ENCODE results near the gene NIPAL3.
"Not testable (repeated sequence)": the region's sequence is repeated elsewhere in the genome, so short reads cannot be mapped to it uniquely, and the experiment has no call there.

NIPAL3 gene

DNA sequence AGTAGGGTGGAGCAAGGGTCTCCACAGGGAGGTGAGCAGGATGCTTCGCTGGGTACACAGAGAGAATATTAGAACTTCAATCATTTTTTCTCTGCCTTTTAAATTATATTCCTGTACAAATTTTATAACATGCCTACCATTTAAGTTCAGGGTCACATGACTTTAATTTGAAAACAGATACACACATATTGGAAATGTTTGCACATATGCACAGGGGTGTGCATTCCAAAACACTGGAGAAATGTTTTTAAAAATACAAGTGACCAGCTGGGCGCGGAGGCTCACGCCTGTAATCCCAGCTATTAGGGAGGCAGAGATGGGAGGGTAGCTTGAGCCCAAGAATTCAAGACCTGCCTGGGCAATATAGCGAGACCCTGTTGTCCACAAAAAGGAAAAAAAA, 39.7 kb downstream of the NIPAL3 start:
- DNase-seq (ENCODE audit: low read depth, low spot score) = no peak

DNA sequence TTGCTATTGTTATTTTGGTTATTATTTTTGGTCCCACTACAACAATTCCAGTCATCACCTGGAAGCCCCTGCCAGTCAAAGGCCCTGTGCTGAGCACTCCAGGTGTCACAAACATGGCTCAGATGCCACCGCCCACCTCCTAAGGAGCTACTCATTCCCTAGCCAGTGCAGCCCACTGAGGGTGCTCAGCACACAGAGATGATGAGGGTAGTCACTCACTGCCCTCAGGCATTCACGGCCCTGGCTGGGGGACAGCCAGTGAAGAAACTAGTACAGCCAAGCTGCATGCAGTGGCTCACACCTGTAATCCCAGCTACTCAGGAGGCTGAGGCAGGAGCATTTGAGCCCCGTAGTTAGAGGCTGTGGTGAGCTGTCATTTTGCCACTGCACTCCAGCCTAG, 42.3 kb downstream of the NIPAL3 start:
- DNase-seq (ENCODE audit: low read depth, low spot score) = no peak

DNA sequence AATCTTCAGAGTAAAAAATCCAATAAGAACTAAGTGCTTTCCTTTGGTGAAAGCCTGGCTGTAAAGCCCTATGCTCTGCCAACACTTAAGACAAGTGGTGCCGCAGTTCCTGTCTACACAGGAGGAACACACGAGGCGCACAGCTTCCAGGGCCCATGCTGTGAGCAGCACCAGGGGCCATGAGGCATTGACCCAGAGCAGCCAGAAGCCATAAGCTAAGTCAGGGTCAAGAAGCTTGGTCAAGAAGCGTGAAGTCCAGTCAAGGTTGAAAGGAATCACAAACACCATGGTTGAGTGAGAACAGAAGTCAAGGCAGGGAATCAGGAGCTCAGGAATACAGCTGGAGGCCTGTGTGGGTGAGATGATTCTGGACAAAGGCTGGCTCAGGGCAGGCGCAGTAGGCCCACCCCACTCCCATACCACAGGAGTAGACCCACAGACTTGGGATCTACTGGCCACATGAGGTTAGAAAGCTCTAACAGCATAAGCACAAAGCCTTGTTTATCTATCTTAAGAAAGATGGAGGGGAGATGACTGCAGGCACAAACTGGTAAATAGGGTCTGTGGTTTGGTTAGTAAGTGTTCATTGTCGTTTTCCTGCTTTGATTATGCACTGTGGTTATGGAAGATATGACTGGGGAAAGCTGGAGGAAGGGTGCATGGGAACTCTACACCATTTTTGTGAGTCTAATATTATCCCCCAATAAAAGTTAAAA, 44.1 kb downstream of the NIPAL3 start:
- no peak for DNase-seq (ENCODE audit: low read depth, low spot score)

DNA sequence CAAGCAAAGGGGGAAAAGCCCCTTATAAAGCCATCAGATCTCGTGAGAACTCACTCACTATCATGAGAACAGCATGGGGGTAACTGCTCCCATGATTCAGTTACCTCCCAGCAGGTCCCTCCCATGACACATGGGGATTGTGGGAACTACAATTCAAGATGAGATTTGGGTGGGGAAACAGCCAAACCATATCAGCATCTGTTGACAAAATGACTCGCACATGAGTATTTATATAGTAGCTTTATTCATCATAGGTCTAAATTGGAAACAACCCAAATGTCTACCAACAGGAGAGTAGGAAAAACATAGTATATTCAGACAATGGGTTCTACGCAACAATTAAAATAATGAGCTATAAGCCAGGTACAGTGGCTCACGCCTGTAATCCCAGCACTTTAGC, 46.5 kb downstream of the NIPAL3 start:
- not testable (repeated sequence) for DNase-seq (ENCODE audit: low read depth, low spot score)

DNA sequence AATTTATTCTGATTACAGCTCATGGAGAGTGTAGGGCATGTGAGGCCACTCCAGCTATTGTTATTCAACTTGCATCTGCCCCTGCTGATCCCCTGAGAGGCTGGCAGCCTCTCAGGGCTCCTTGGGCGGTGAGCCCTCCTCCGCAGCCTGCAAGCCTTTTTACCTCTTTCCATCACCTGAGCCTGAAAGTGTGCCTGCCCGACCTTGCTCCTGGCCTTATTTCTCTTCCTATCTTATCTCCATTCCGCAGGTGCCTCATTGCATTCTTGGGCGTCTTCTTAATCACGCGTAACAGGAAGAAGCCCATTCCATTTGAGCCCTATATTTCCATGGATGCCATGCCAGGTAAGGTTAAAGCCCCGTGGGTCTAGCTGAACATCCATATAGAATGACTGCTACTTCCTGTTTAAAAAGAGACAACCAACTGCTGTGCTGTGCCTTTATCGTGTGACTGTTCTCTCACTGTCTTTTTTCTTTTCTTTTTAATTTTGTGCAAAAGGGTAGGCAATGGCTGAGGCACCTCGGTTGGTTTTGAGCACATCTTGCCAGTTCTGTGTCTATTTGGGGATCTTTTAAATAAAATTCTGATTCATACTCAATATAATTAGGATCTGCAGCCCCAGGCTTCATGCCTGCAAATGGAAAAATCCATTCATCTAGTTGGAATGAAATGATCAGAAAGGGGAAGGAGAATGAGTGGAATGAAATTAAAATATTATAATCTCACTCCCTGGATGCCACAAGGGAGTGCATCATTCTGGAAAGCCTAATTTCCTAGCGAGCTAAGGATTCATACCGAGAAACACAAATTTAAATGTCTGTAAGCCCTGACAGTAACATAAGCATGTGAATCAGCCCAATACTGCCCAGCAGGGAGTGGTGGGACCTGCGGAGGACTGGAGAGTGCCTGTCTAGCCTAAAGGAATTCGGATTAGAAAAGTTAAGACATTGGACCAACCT, 48.5 kb downstream of the NIPAL3 start:
- DNase-seq (ENCODE audit: low read depth, low spot score) = no peak

DNA sequence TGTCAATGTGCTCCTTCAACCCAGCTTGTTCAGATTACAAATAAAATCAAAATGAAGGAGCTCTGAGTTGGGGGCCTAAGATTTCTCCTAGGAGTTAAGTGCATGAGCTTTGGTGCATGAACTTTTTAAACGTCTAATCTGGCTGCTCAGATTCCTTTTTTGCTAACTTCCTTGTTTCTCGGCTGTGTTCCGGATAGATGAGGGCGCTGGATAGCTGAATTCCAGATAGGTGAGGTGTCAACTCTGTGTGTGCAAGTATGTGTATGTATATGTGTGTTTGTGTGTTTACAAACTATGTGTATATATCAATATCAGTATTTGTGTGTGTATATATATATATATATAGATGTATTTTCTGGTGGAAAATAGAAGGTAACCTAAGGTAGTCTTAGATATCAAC, 49.5 kb downstream of the NIPAL3 start:
- DNase-seq (ENCODE audit: low read depth, low spot score) = no peak

DNA sequence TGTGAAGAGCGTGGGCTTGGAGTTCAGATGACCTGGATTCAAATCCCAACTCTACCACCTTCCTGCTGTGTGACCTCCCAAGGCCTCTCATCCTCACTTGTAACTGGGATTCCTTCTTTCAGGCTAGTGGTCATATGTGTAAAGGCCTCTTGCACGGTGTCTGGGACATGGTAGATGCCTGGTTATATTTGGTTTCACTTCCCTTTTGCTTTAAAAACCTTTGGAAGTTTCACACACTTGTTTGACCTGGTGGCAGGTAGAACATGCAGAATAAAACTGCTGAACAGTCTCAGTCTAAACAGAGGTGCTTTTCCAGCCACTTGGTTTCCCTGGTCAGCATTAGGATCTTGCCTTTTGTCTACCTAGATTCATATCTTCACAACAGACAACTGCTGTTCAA, 50.0 kb downstream of the NIPAL3 start:
- no peak for DNase-seq (ENCODE audit: low read depth, low spot score)

DNA sequence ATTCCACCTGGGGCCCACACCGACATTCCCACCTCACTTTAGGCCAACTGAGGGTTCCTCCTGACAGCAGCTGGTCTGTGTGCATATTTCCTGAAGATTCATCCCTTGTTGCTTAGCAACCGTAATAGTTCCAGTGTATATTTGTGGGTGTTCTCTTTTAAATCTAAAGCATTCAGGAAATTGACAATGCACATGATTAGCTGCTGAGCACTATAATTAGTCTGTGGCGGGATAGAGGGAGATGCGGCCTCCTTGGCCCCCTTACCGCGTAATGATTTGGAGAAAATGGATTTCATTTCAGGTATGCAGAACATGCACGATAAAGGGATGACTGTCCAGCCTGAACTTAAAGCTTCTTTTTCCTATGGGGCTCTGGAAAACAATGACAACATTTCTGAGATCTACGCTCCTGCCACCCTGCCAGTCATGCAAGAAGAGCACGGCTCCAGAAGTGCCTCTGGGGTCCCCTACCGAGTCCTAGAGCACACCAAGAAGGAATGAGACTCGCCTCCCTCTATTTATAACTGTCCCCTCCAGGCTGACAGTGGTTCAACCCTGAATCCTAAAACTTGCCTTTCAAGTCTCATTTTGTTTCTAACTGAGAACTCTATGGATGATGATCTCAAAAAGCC, 53.2 kb downstream of the NIPAL3 start:
- no peak for DNase-seq (ENCODE audit: low read depth, low spot score)

DNA sequence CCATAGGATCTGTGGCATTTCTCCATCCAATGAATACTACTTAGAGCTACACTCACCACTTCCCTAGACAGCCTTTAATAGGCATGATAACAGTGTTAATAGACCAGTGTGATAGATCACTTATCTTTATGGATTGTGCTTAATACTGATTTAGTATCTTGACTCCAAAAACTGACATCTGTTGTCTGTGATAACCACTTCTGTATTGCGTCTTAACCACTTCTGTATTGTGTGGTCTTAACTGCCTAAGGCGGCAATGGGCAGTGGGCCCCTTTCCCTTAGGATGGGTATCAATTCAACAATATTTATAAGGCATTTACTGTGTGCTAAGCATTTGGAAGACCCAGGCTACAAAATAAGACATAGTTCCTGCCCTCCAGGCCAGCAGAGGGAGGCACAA, 55.0 kb downstream of the NIPAL3 start:
- DNase-seq (ENCODE audit: low read depth, low spot score) = no peak

DNA sequence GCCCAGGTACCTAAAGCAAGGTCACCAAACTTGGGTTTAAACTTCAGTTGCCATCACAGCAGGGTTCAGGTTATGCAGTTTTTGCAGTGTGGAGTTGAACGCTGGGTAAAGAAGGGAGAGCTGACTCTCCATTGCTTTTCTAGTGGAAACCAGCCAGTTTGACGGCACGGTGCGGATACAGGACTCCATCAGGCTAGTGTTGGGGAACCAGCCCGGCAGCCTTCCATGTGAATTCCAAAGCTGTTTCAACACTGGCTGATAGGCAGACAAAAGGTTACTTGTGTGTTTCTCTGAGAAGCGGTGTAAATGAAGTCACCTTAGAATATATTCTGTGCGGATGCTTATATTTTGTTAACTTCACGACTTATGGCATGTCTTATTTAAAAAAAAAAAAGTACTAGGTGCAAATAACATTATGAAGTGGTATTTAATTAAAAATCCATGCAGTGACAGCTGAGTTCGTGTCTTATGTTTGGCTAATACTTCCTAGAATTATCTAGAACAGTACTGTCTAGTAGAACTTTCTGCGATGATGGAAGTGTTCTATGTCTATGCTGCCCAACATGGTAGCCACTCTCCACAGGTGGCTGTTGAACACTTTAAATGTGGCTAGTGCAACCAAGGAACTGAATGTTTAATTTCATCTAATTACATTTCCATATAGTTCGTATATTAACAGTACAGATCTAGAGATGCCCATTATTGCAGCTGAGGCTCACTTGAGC, 57.1 kb downstream of the NIPAL3 start:
- DNase-seq (ENCODE audit: low read depth, low spot score) = no peak

DNA sequence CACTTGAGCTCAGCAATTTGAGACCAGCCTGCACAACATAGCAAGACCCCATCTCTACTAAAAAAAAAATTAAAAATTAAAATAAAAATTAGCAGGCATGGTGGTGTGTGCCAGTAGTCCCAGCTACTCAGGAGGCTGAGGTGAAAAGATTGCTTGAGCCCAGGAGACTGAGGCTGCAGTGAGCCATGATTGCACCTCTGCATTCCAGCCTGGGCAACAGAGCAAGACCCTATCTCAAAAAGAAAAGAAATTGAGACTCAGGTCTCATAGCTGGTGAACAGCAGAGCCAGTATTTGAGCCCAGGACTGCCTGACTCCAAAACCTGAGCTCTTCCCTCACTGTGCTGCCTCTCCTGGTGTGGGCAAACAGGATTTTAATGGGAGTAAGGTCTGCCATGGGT, 58.6 kb downstream of the NIPAL3 start:
- DNase-seq (ENCODE audit: low read depth, low spot score) = no peak

DNA sequence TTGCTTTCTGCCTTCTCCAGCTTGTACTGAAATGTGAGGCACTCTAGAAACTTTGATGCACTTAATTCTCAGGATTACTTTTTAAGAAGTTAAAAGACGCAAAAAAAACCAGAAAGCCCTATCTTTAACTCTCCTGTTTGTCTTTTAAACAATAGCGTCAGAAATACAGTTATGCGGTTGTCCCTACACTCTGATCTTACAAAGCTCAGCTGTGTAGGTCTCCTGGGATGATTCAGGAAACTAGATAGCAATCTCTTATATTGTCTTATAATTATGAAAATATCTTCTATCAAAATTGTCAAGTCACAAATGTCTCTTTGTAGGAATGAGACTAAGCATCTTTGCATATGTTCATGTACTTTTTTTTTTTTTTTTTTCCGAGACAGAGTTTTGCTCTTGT, 60.1 kb downstream of the NIPAL3 start:
- no peak for DNase-seq (ENCODE audit: low read depth, low spot score)

DNA sequence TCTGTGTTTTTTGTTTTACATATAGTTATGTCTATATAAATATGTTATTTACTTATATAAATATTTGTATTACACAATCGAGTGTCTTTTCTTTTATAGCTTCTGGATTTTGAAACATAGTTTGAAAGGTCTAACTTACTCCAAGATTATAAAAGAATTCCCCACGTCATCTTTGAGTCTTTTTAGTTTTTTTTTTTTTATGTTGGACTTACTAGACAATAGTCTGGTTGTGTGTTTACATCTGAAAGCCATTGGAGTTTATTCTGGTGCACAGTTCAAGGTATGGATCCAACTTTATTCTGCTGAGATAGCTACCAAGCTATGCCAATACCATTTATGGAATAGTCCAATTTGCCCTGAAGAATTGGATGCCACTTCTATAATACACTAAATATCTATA, 61.0 kb downstream of the NIPAL3 start:
- no peak for DNase-seq (ENCODE audit: low read depth, low spot score)

DNA sequence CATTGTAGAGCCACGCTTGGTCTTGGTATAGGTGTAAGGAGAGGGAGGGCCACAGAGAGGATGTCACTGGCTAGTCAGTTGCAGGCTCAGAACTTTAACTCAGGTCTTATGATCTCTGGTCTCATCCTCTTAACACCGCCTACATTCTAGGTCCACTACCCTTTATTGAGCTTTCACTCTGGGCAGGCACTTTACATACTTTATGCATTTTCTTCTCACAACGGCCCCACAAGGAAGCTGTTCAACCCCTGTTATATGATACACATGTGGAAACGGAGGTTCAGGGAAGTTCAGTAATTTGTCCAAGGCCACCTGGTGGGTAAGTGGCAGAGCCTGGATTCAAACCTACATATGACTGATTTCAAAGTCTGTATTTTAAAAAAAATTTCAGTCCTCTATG, 61.7 kb downstream of the NIPAL3 start:
- no peak for DNase-seq (ENCODE audit: low read depth, low spot score)

DNA sequence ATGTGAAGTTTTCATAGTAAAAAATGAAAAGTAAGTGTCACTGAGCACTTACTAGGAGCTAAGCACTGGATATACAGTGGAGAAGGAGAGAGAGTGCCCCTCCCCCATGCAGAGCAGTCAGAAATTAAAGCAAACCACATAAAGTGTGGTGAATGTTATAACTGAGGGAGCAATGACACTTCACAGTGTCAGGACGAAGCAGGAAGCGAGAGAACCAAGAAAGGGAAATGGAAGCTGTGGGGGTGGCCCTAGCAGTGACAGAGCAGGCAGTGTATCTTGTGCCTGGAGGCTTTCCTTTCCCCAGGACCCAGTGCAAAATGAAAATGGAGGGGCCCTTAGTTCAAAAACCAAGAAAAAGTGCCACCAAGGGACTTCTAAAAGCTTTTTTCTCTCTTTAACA, 65.5 kb downstream of the NIPAL3 start:
- DNase-seq (ENCODE audit: low read depth, low spot score) = no peak

DNA sequence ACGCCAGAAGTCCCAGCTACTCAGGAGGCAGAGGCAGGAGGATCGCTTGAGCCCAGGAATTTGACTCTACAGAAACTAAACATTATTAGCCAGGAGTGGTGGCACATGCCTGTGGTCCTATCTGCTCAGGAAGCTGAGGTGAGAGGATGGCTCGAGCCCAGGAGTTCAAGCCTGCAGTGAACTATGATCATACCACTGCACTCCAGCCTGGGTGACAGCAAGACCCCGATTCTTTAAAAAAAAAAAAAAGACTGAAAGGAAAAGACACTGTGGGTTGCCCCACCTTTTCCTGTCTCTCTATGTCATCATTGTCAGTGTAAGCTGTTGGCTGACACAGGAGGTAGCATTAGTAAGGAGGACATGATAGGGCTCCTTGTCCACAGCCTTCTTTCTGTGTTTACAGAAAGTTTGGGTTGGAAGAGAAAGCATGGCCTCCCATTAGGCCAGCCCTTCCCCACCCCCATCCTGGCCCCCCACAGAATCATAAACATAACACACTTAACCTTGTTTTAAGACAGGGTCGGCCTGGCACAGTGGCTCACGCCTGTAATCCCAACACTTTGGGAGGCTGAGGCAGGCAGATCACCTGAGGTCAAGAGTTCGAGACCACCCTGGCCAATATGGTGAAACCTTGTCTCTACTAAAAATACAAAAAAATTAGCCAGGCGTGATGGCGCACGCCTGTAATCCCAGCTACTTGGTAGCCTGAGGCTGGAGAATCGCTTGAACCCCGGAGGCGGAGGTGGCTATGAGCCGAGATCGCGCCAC, 66.4 kb downstream of the NIPAL3 start:
- DNase-seq (ENCODE audit: low read depth, low spot score) = no peak

DNA sequence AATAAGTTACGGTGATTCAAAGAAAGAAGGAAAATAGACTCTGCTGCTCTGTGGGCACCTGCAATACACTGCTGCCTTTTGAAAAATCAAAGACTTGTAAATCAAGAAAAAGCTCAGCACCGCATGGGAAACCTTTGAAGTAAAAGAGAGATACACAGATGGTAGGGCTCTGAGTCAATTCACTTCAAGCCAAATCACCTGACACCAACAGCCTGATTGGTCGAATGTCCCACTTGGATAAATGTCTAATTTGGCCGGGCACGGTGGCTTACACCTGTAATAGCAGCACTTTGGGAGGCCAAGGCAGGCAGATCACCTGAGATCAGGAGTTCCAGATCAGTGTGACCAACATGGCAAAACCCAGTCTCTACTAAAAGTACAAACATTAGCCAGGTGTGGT, 67.8 kb downstream of the NIPAL3 start:
- DNase-seq (ENCODE audit: low read depth, low spot score) = no peak

DNA sequence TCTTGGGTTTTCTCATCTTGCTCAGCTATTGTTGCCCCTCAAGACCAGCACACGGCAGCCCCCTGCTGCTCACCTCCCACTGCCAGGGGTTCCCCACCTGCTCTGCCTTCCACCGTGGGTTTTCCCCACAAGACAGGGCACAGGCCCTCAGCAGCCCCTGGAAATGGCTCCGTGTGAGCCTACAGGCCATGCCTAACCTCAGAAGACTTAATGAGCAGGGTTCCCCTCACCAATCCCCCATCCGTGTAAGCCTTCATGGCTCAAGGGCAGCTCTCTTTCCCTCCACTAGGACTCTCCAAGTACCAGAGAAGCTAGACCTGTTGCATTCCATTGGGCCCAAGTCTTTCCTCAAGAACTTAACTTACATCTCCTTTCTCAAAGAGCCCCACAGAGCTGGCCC, 68.6 kb downstream of the NIPAL3 start:
- DNase-seq (ENCODE audit: low read depth, low spot score) = no peak

DNA sequence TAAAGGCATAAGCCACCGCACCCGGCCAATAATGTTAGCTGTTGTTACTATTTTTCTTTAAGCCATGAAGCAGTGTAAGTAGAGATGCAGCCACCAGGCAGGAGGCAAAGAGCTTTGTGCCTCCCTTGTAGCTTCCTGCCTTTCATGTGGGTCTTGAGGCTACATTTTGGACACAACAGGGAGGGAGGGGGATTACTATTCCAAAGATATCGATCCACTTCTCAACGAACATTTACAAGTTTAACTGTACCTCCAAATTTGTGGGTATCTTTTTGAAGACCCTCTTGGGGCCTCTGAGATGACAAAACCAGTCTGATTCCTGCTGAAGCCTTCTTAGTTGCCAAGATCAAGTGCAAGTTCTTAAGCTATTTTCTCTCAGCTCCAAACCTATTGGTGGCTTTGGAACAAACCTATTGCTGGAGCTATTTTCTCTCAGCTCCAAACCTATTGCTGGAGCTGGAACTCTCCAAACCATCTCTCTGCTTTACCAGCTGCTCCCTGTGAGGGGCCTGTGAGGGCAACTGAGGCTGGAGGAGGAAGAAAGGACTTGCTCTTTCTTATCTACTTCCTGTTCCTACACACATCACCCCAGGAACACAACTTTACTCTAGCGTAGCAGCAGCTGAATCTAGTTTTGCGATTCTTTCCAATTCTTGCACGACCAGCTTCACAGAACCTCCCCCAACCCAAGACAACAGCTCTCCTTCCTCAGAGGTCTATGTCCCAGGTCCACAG, 70.9 kb downstream of the NIPAL3 start:
- no peak for DNase-seq (ENCODE audit: low read depth, low spot score)

DNA sequence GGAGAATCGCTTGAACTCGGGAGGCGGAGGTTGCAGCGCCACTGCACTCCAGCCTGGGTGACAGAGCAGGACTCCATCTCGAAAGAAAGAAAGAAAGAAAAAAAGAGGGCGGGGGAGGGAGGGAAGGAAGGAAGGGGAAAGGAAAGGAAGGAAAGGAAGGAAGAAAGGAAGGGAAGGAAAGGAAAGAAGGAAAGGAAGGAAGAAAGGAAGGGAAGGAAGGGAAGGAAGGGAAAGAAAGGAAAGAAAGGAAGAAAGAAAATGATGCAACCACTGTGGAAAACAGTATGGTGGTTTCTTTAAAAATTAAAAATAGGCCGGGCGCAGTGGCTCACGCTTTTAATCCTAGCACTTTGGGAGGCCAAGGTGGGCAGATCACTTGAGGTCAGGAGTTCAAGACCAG, 71.9 kb downstream of the NIPAL3 start:
- no peak for DNase-seq (ENCODE audit: low read depth, low spot score)
